ENCODE measurements around the gene RPL29.

The RPL29 gene

GRCh38 chr3:51944451-51945021 is 51.2 kb downstream of the RPL29 start:
- DNase-seq, result no peak

All from NCI-H1694 treated with DMSO at 0.1 percent for 48 hours (cell line).